Putamen (tissue), 1 donor: Measurements from ENCODE around the gene FAM50B.

Experiments
- DNase-seq: peaks from one replicate; pipeline ENCODE4 v3.0.0-alpha.2; 2016; ENCODE audit warnings: low spot score

Gene FAM50B

GRCh38 chr6:3895312-3895653 is 46.1 kb downstream of the FAM50B start:
- no peak for DNase-seq

DNA sequence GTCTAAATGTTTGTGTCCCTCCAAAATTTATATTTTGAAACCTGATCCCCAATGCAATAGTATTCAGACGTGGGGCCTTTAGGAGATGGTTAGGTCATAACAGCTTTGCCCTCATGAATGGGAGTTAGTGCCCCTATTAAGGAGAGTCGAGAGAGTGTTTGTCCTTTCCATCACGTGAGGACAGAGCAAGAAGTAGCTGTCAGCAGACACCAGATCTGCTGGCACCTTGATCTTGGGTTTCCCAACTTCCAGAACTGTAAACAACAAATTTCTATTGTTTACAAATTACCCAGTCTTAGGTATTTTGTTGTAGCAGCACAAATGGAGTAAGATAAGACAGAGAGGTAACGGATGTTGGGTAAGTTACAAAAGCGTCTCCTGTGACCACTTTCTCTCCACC is 46.6 kb downstream of the FAM50B start:
- DNase-seq = no peak

DNA sequence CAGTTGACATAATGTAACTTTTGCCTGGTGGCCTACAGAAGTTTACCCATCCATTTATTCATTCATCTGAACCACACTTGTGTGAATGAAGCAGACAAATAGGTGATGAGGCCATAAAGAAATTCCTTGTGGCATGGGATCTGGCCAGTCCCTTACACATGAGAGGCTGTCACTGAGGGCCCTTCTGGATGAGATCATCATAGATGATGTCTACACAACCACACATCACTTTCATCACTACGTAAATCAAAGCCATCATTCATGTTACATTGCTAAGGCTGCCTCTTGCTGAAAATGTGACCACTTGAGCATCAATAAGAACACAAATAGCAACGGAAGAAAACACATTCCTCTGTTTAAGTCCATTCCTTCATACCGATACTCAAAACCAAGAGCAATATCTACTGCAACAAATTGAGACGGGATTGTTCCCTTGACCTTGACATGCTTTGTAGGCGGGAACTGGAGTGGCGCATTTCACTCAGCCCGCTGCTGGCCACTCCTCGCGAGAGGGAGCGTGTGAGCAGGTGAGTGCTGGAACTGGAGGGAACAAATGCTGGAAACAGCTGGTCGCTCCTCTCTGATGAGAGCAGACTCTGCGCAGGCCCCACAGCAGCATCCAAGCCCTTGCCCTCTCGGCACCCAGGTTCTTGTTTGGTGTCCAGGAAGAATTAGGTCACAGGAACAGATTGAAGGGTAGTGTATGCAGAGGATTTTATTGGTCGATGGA is 49.3 kb downstream of the FAM50B start:
- no peak for DNase-seq

DNA sequence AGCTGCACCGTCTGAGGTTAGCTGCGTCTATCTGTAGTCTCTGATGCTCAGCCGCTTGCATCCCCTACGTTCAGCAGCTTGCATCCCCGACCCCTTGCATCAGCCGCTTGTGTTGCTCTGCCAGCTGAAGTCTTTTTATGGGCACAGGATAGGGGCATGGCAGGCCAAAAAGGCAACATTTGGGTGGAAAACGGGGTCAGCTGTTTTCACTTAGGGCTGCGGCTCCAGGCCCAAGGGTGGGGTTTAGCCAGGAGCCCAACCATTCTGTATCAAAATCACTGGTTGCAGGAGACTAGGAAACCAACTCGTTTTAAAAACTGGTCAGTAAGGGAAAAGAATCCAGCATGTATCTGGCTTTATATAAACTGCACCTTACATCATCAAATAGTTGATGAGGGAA is 49.9 kb downstream of the FAM50B start:
- no peak for DNase-seq

GRCh38 chr6:3899970-3900439 is 50.8 kb downstream of the FAM50B start:
- DNase-seq = no peak
